Parathyroid adenoma (tissue), 2 donors: Measurements from ENCODE around the gene PLAC9.

Experiments
- H2AFZ ChIP-seq: fragments of 300-600 bp; sonication (generic); one replicate; pipeline ENCODE4 v1.7.0; 2017; ENCODE audit warnings: antibody characterized with exemption, mild to moderate bottlenecking
- H3K27ac ChIP-seq: fragments of 300-600 bp; sonication (generic); one replicate; pipeline ENCODE4 v1.7.0; 2017
- H3K27me3 ChIP-seq: fragments of 300-600 bp; sonication (generic); one replicate; pipeline ENCODE4 v1.7.0; 2017; ENCODE audit warnings: low read length; ENCODE audit not compliant: control insufficient read depth, insufficient read depth
- H3K36me3 ChIP-seq: fragments of 300-600 bp; sonication (generic); one replicate; pipeline ENCODE4 v1.7.0; 2017; ENCODE audit warnings: low read length; ENCODE audit not compliant: control insufficient read depth, insufficient read depth
- H3K4me1 ChIP-seq: fragments of 300-600 bp; sonication (generic); one replicate; pipeline ENCODE4 v1.7.0; 2017; ENCODE audit warnings: control low read depth
- H3K4me2 ChIP-seq: fragments of 300-600 bp; sonication (generic); one replicate; pipeline ENCODE4 v1.7.0; 2017; ENCODE audit warnings: low read length
- H3K4me3 ChIP-seq: fragments of 300-600 bp; sonication (generic); one replicate; pipeline ENCODE4 v1.7.0; 2017; ENCODE audit warnings: low read depth, low read length
- H3K79me2 ChIP-seq: fragments of 300-600 bp; sonication (generic); one replicate; pipeline ENCODE4 v1.7.0; 2017; ENCODE audit warnings: control low read depth
- H3K9ac ChIP-seq: fragments of 300-600 bp; sonication (generic); one replicate; pipeline ENCODE4 v1.7.0; 2017; ENCODE audit warnings: mild to moderate bottlenecking
- H3K9me3 ChIP-seq: fragments of 300-600 bp; sonication (generic); one replicate; pipeline ENCODE4 v1.7.0; 2017; ENCODE audit warnings: low read length; ENCODE audit not compliant: control insufficient read depth
- TF ChIP-seq, protein P1 (sequence below): fragments of 300-600 bp; sonication (generic); IDR thresholded peaks from one replicate; pipeline ENCODE4 v1.7.0; 2017; ENCODE audit warnings: antibody characterized with exemption, mild to moderate bottlenecking
- donor health status: primary hyperparathyroidism.

PLAC9 gene

DNA sequence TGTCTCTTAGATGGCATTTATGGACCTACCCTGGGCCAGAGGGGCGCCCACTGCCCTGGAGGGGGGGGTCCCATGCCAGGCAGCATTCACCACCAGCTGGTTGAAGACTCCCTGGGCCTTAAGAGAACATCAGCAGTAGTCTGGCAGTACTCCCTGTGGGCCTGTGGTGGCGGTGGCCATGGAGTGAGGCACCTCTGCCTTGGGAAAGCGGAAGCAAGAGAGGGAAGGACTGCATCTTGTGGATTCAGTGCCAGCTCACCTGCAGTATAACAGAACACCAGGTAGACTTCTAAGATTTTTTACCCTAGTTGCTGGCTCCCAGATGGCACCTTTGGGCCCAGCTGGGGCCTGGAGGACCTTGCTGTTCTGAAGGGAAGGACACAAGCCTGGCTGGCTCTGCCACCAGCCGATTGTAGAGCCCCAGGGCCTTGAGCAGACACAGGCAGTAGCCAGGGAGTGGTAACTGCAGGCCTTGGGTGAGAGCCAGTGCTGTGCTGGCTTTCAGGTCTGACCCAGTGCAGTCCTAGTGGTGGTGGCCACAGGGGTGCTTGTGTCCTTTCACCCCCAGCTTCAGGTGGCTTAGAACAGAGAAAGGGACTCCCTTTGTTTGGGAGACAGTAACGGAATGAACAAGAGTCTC is 15.8 kb downstream of the PLAC9 start:
- Histone ChIP-seq H2AFZ (no peak overlapping the region), H3K9ac (no peak overlapping the region), H3K36me3 (no peaks in the 10 kb centered on the region), H3K4me2 (no peak overlapping the region), H3K4me1 (peaks cover 7% of the 10 kb centered on the region), H3K27ac (no peak overlapping the region), H3K27me3 (no peaks in the 10 kb centered on the region), H3K9me3 (no peaks in the 10 kb centered on the region), H3K4me3 (no peak overlapping the region), H3K79me2 (no peaks in the 10 kb centered on the region)
- TF ChIP-seq, protein P1, sequence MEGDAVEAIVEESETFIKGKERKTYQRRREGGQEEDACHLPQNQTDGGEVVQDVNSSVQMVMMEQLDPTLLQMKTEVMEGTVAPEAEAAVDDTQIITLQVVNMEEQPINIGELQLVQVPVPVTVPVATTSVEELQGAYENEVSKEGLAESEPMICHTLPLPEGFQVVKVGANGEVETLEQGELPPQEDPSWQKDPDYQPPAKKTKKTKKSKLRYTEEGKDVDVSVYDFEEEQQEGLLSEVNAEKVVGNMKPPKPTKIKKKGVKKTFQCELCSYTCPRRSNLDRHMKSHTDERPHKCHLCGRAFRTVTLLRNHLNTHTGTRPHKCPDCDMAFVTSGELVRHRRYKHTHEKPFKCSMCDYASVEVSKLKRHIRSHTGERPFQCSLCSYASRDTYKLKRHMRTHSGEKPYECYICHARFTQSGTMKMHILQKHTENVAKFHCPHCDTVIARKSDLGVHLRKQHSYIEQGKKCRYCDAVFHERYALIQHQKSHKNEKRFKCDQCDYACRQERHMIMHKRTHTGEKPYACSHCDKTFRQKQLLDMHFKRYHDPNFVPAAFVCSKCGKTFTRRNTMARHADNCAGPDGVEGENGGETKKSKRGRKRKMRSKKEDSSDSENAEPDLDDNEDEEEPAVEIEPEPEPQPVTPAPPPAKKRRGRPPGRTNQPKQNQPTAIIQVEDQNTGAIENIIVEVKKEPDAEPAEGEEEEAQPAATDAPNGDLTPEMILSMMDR, result no peak

- no peaks in the 10 kb centered on the region for H3K79me2 ChIP-seq
- H3K4me3 ChIP-seq, result no peak overlapping the region
- no peak overlapping the region for H3K27ac ChIP-seq
- no peaks in the 10 kb centered on the region for H3K27me3 ChIP-seq
- TF ChIP-seq, protein P1, result no peak
- H3K4me1 ChIP-seq, result peaks cover 4% of the 10 kb centered on the region
- no peak overlapping the region for H3K9ac ChIP-seq
- no peak overlapping the region for H3K4me2 ChIP-seq
- H3K36me3 ChIP-seq, result no peaks in the 10 kb centered on the region
- H2AFZ ChIP-seq, result no peak overlapping the region
- no peaks in the 10 kb centered on the region for H3K9me3 ChIP-seq
These were observed 16.6 kb downstream of the PLAC9 start for GRCh38 chr10:80149123-80149522.

GRCh38 chr10:80150172-80150571 is 17.6 kb downstream of the PLAC9 start:
- no peaks in the 10 kb centered on the region for H3K79me2 ChIP-seq
- H3K4me2 ChIP-seq, result no peak overlapping the region
- no peaks in the 10 kb centered on the region for H3K9me3 ChIP-seq
- H3K4me3 ChIP-seq, result no peak overlapping the region
- TF ChIP-seq, protein P1, result no peak
- H3K9ac ChIP-seq, result no peak overlapping the region
- no peaks in the 10 kb centered on the region for H3K36me3 ChIP-seq
- no peak overlapping the region for H3K27ac ChIP-seq
- H2AFZ ChIP-seq, result no peak overlapping the region
- H3K27me3 ChIP-seq, result no peaks in the 10 kb centered on the region
- H3K4me1 ChIP-seq, result no peaks in the 10 kb centered on the region

GRCh38 chr10:80152820-80153219 is 20.3 kb downstream of the PLAC9 start:
- no peak overlapping the region for H3K4me3 ChIP-seq
- H3K27me3 ChIP-seq, result no peaks in the 10 kb centered on the region
- no peaks in the 10 kb centered on the region for H3K36me3 ChIP-seq
- H3K9ac ChIP-seq, result no peak overlapping the region
- H3K9me3 ChIP-seq, result no peaks in the 10 kb centered on the region
- no peak overlapping the region for H3K4me2 ChIP-seq
- H3K4me1 ChIP-seq, result no peaks in the 10 kb centered on the region
- no peak overlapping the region for H2AFZ ChIP-seq
- TF ChIP-seq, protein P1, result no peak
- no peak overlapping the region for H3K27ac ChIP-seq
- H3K79me2 ChIP-seq, result no peaks in the 10 kb centered on the region

- Histone ChIP-seq H3K36me3 (no peaks in the 10 kb centered on the region), H3K9ac (no peak overlapping the region), H3K9me3 (no peaks in the 10 kb centered on the region), H3K4me1 (no peaks in the 10 kb centered on the region), H3K27ac (no peak overlapping the region), H2AFZ (no peak overlapping the region), H3K27me3 (no peaks in the 10 kb centered on the region), H3K4me3 (no peak overlapping the region), H3K4me2 (no peak overlapping the region), H3K79me2 (no peaks in the 10 kb centered on the region)
- TF ChIP-seq, protein P1, result no peak
These were observed 20.9 kb downstream of the PLAC9 start for GRCh38 chr10:80153460-80153859.
